Endothelial cell of umbilical vein (primary cell): ENCODE data around the gene ST8SIA2. TPM values are rescaled to one million over a fixed set of nuclear protein-coding genes. Genes with fewer than 3 reads are reported as not detected.

ENCODE experiments used
- BruUV-seq: library from RNA; stranded (reverse); fragments of 400-500 nt; replicated peaks from 2 replicates; lab custom pipeline; 2021; lab: Mats Ljungman, UMichigan
- CTCF ChIA-PET: fragments of 300-600, 350-600 bp; sonication (Branson Sonifier 250); formaldehyde crosslinking; loops from one replicate; lab custom pipeline; 2021; ENCODE audit warnings: antibody characterized with exemption, inconsistent platforms; lab: Charles Lee
- POLR2A ChIA-PET: fragments of 300-600, 350-600 bp; sonication (Branson Sonifier 250); formaldehyde crosslinking; loops from one replicate; lab custom pipeline; 2021; ENCODE audit warnings: antibody characterized with exemption, inconsistent platforms; lab: Charles Lee
- DNase-seq: peaks from one replicate; pipeline ENCODE4 v3.0.0-alpha.2; 2011; ENCODE audit warnings: low read depth, low spot score
- FAIRE-seq: peaks from 2 replicates; lab custom pipeline; 2011; peaks lifted over from hg19 to GRCh38; lab: Jason Lieb, UNC
- H2AFZ ChIP-seq: 2 replicates; pipeline ENCODE4 v1.6.0; 2012; ENCODE audit warnings: low read depth, low read length, control low read depth, inconsistent platforms
- H3K27ac ChIP-seq: 2 replicates; pipeline ENCODE4 v1.5.1; 2011; ENCODE audit warnings: low read depth, mild to moderate bottlenecking, control low read depth, low read length, moderate library complexity; ENCODE audit not compliant: insufficient read depth
- H3K27me3 ChIP-seq, 2 experiments: 2 replicates each; pipeline versions ENCODE4 v1.6.0 to v1.6.1; 2011; ENCODE audit warnings: low read length in 2 of 2, mixed read lengths in 1 of 2; ENCODE audit not compliant: control insufficient read depth in 2 of 2, insufficient read depth in 2 of 2
- H3K36me3 ChIP-seq, 2 experiments: 2 replicates in 1 of 2; 3 replicates in 1 of 2; pipeline ENCODE4 v1.5.1; 2011; ENCODE audit warnings: low read length in 2 of 2, mild to moderate bottlenecking in 1 of 2, moderate library complexity in 1 of 2; ENCODE audit not compliant: control insufficient read depth in 2 of 2, insufficient read depth in 2 of 2; ENCODE audit errors: extremely low read depth in 1 of 2
- H3K4me1 ChIP-seq: 3 replicates; pipeline ENCODE4 v1.5.1; 2011; ENCODE audit warnings: mild to moderate bottlenecking, low read length; ENCODE audit not compliant: control insufficient read depth, insufficient read depth; ENCODE audit errors: extremely low read depth
- H3K4me2 ChIP-seq: 2 replicates; pipeline ENCODE4 v1.6.1; 2011; ENCODE audit warnings: low read length, control low read depth, mixed read lengths; ENCODE audit not compliant: insufficient read depth
- H3K4me3 ChIP-seq, 3 experiments: fragments of 200-600 bp in 1 of 3; sonication (generic), shearing (Covaris generic) in 1 of 3; replicated peaks in 1 of 3; 2 replicates each; pipeline ENCODE4 v1.5.1; 2011 to 2016; ENCODE audit warnings: control low read depth in 3 of 3, low read length in 3 of 3, mild to moderate bottlenecking in 2 of 3, inconsistent platforms in 1 of 3, low read depth in 1 of 3, moderate library complexity in 1 of 3; ENCODE audit not compliant: insufficient read depth in 1 of 3
- H3K79me2 ChIP-seq: 2 replicates; pipeline ENCODE4 v1.6.0; 2012; ENCODE audit warnings: low read length, inconsistent platforms; ENCODE audit not compliant: control insufficient read depth, insufficient read depth
- H3K9ac ChIP-seq: replicated peaks from 2 replicates; pipeline ENCODE3; 2011; ENCODE audit warnings: low read length, control low read depth; ENCODE audit not compliant: insufficient read depth; ENCODE audit errors: extremely low read depth
- H3K9me1 ChIP-seq: replicated peaks from 3 replicates; pipeline ENCODE4 v1.6.0; 2011; ENCODE audit warnings: mild to moderate bottlenecking, low read length; ENCODE audit not compliant: control insufficient read depth, insufficient read depth; ENCODE audit errors: extremely low read depth
- H3K9me3 ChIP-seq: replicated peaks from 2 replicates; pipeline ENCODE4 v1.5.1; 2012; ENCODE audit warnings: low read length, inconsistent platforms; ENCODE audit not compliant: control insufficient read depth, insufficient read depth
- H4K20me1 ChIP-seq: replicated peaks from 2 replicates; pipeline ENCODE3; 2011; ENCODE audit warnings: mild to moderate bottlenecking, low read length; ENCODE audit not compliant: control insufficient read depth, insufficient read depth; ENCODE audit errors: extremely low read depth
- EZH2 ChIP-seq: IDR thresholded peaks from 2 replicates; pipeline ENCODE4 v1.6.1; 2012; ENCODE audit warnings: borderline replicate concordance, low read depth, mild to moderate bottlenecking, moderate library complexity, low read length, inconsistent platforms; ENCODE audit not compliant: severe bottlenecking
- FOS ChIP-seq: IDR thresholded peaks from 2 replicates; pipeline ENCODE4 v1.6.1; 2011; ENCODE audit warnings: mild to moderate bottlenecking, low read length, moderate library complexity, borderline replicate concordance; ENCODE audit not compliant: insufficient read depth
- GATA2 ChIP-seq: IDR thresholded peaks from 2 replicates; pipeline ENCODE4 v1.7.0; 2011; ENCODE audit warnings: low read depth, mild to moderate bottlenecking, moderate library complexity, mixed read lengths, low read length; ENCODE audit not compliant: insufficient read length, insufficient read depth
- JUN ChIP-seq: IDR thresholded peaks from 2 replicates; pipeline ENCODE4 v1.6.1; 2011; ENCODE audit warnings: borderline replicate concordance, low read depth; ENCODE audit not compliant: insufficient read length, insufficient read depth
- MYC ChIP-seq: IDR thresholded peaks from one replicate; pipeline ENCODE4 v1.6.1; 2011; ENCODE audit warnings: mild to moderate bottlenecking, low read depth, low read length
- POLR2A ChIP-seq: IDR thresholded peaks from 2 replicates; pipeline ENCODE4 v1.6.1; 2012; ENCODE audit warnings: low read depth, mild to moderate bottlenecking, control low read depth, low read length
- POLR2AphosphoS5 ChIP-seq: IDR thresholded peaks from 2 replicates; pipeline ENCODE4 v1.6.1; 2012; ENCODE audit warnings: low read depth, mild to moderate bottlenecking, control low read depth, low read length, moderate library complexity; ENCODE audit not compliant: insufficient read depth
- dilution Hi-C: fragments of 300-500 bp; cut with MboI; formaldehyde crosslinking; loops from one replicate; pipeline ENCODE4 v1.15.0; 2019; ENCODE audit warnings: low sequenced_read_pairs; ENCODE audit not compliant: extremely low pct_ligation_motif_present
- intact Hi-C: fragments of 100-400 bp; cut with micrococcal nuclease; formaldehyde crosslinking; loops from one replicate; pipeline ENCODE4 v1.10.0; 2022
- polyA plus RNA-seq, 4 experiments: library from polyadenylated mRNA; depleted of rRNA in 3 of 4; stranded (reverse) in 3 of 4; unstranded in 1 of 4; fragments of >200 nt; gene quantifications; 2 replicates each; pipeline versions ENCODE4 v1.2.1 to v1.2.3, GENCODE V29; 2011 to 2012; ENCODE audit warnings: missing spikeins in 1 of 4
- total RNA-seq: library from RNA; stranded (reverse); gene quantifications from 2 replicates; pipeline ENCODE4 v1.2.3, GENCODE V29; 2021
- TF ChIP-seq, protein P1 (sequence below): IDR thresholded peaks from 2 replicates; pipeline ENCODE4 v1.6.1; 2011; ENCODE audit not compliant: insufficient read depth, insufficient read length
- TF ChIP-seq, protein P2 (sequence below), 2 donors: IDR thresholded peaks; 1 replicate in 1 of 2; 2 replicates in 1 of 2; pipeline ENCODE4 v1.5.1; 2011; ENCODE audit warnings: low read length in 2 of 2, mild to moderate bottlenecking in 2 of 2, moderate library complexity in 2 of 2, control low read depth in 1 of 2, inconsistent platforms in 1 of 2, low read depth in 1 of 2; ENCODE audit not compliant: insufficient read depth in 1 of 2; ENCODE audit errors: extremely low read depth in 1 of 2

Gene ST8SIA2
- total and polyA plus RNA-seq, 2 donors (not counting 3 experiments of a cell fraction or from before 2014, with no cell fraction given): 0.35 to 0.46 TPM

DNA sequence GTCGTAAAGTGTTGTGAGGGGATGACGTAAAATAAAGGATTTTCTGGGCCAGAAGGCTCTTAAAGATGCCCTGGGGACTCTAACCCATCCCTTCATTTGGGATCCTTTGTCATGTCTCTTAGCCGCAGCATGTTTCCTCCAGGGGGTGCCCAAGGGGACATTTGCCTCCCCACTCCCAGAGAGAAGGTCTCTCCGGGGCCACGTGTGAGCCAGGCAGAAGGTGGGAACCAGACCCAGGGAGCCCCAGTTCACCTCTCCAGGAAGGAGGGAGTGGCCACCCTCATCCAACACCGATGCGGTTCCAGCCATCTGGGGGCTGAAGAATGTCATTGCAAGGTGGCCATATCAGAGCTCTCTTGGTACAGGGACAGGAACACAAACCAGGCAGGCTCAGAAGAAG lies 25.2 kb downstream of the ST8SIA2 start:
- Histone ChIP-seq H3K4me2 (no peak overlapping the region), H3K36me3 (no peaks in the 10 kb centered on the region), H4K20me1 (no peaks in the 10 kb centered on the region), H3K79me2 (no peaks in the 10 kb centered on the region), H3K4me1 (no peaks in the 10 kb centered on the region), H3K27ac (no peak overlapping the region), H3K9me1 (no peaks in the 10 kb centered on the region), H2AFZ (no peak overlapping the region), H3K9ac (no peak overlapping the region), H3K27me3 (no peaks in the 10 kb centered on the region), H3K9me3 (no peaks in the 10 kb centered on the region), H3K4me3 (no peak overlapping the region)
- dilution Hi-C loops: no loop called here
- DNase-seq (no peak), FAIRE-seq (no peak)
- ChIA-PET CTCF (no interaction called here), POLR2A (no interaction called here)
- intact Hi-C loops: no loop called here
- TF ChIP-seq POLR2AphosphoS5 (no peak), EZH2 (no peak), MYC (no peak), GATA2 (no peak), JUN (no peak), FOS (no peak), POLR2A (no peak)
- TF ChIP-seq, protein P1, sequence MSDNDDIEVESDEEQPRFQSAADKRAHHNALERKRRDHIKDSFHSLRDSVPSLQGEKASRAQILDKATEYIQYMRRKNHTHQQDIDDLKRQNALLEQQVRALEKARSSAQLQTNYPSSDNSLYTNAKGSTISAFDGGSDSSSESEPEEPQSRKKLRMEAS: no peak
- TF ChIP-seq, protein P2, sequence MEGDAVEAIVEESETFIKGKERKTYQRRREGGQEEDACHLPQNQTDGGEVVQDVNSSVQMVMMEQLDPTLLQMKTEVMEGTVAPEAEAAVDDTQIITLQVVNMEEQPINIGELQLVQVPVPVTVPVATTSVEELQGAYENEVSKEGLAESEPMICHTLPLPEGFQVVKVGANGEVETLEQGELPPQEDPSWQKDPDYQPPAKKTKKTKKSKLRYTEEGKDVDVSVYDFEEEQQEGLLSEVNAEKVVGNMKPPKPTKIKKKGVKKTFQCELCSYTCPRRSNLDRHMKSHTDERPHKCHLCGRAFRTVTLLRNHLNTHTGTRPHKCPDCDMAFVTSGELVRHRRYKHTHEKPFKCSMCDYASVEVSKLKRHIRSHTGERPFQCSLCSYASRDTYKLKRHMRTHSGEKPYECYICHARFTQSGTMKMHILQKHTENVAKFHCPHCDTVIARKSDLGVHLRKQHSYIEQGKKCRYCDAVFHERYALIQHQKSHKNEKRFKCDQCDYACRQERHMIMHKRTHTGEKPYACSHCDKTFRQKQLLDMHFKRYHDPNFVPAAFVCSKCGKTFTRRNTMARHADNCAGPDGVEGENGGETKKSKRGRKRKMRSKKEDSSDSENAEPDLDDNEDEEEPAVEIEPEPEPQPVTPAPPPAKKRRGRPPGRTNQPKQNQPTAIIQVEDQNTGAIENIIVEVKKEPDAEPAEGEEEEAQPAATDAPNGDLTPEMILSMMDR (IDR thresholded peaks at IDR 0.05; ENCODE audit: extremely low read depth in 1 of 2, insufficient read depth in 1 of 2, low read depth in 1 of 2, low read length in 2 of 2): no peak
- BruUV-seq: no TSS peak
